ENCODE results near the gene SLC39A11.
"Not testable (repeated sequence)": the region's sequence is repeated elsewhere in the genome, so short reads cannot be mapped to it uniquely, and the experiment has no call there.

The SLC39A11 gene

DNA sequence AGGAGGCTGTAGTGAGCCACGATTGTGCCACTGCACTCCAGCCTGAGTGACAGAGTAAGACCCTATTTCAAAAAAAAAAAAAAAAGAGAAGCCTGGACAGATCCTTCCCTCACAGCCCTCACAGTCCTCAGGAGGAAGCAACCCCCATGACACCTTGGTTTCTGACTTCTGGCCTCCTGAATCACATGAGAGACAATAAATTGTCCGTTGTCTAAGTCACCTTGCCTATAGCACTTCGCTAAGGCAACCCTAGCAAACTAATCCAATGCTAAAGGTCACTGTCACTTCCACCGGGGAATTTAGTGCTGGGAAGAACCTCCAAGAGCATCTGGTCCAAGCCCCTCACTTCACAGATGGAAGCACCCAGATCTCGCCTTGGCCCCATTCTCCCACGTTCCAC is 18.9 kb upstream of the SLC39A11 start:
- in situ Hi-C loops (cut with HindIII; ENCODE audit: low sequenced_read_pairs) = loop anchor here (5.0 kb wide), 3 partner anchors 61 to 139 kb away; no protein-coding TSS in a partner anchor

DNA sequence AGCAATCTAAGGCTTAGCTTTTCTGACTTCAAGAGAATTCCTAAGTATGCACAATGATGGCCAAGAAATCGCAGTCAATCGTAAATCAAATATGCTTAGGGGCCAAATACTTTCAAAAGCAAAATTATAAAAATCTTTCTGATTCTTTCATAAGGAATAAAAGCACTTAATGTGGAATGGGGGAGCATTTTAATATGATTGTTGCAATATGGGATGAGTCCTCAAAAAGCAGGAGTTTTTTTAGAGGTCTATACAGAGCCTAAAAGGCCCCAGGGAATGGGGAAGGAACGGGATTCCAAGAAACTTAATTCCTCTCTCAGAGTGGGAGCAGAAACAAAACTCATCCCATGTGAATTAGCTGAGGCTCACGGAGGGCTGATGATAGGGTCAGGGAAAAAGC is 14.7 kb upstream of the SLC39A11 start:
- in situ Hi-C loops (cut with HindIII; ENCODE audit: low sequenced_read_pairs) = loop anchor here (10.0 kb wide), 1 partner anchor 292 kb away; no protein-coding TSS in a partner anchor

DNA sequence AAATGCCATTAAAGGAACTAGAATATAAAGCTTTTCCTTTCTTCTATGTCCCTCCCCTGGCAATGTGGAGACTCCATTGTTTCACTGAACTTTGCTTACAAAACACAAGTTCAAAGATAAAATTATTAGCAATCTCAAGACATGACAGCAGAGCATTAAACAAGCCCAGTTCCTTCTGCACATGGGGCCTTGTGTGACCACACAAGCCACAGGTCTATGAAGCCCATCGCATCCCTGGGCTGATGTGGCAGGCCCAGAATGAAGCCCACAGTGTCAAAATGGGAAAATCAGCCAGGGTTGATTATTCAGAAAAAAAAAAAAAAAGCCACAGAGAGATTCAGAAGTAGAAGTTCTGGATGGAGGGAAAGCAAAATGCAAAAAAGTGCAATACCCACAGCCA is 12.9 kb upstream of the SLC39A11 start:
- in situ Hi-C loops (cut with HindIII; ENCODE audit: low sequenced_read_pairs) = loop anchor here (10.0 kb wide), 1 partner anchor 291 kb away; no protein-coding TSS in a partner anchor

DNA sequence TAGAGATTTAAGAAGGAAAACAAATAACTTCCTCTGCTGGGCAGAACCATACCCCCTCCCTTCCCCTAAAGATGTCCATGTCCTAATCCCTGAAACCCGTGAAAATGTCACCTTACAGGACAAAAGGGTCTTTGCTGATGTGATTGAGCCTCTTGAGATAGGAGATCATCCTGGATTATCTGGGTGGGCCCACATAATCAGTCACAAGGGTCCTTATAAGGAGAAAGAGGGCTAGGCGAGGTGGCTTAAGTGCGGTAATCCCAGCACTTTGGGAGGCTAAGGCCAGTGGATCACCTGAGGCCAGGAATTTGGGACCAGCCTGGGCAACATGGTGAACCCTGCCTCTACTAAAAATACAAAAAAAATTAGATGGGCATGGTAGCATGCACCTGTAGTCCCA is 12.0 kb upstream of the SLC39A11 start:
- in situ Hi-C loops (cut with HindIII; ENCODE audit: low sequenced_read_pairs) = loop anchor here (10.0 kb wide), 1 partner anchor 290 kb away; no protein-coding TSS in a partner anchor

DNA sequence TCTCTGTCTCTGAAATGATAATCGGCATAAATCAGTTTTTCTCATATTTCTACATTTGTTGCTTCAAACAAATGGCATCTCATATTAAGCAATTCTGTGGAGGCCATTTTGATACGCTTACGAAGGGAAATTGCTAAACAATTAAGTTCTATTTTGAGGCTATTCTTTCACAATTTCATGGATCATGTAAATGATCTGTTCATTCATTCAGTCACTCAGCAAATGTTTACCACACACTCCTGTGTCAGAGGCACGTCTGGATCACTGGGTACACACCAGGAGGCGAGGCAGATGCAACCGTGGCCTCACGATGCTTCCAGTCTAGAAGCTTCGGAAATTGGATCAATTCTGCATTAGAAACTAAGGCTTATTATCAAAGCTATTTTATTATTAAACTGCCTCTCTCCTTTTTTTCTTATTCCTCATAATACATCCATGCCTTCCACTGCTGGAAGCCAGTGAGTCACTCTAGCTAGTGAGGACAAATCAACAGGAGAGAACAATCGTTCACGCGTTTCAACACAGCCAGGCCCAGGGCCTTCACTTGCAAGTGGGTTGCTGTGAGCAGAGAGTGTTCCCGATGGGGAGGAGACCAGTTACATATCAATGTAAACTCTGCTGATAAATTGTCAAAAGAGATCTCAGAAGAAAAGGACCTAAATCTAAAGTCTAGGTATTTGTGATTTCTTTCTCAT is 11.3 kb upstream of the SLC39A11 start:
- in situ Hi-C loops (cut with HindIII; ENCODE audit: low sequenced_read_pairs) = loop anchor here (10.0 kb wide), 1 partner anchor 289 kb away; no protein-coding TSS in a partner anchor

DNA sequence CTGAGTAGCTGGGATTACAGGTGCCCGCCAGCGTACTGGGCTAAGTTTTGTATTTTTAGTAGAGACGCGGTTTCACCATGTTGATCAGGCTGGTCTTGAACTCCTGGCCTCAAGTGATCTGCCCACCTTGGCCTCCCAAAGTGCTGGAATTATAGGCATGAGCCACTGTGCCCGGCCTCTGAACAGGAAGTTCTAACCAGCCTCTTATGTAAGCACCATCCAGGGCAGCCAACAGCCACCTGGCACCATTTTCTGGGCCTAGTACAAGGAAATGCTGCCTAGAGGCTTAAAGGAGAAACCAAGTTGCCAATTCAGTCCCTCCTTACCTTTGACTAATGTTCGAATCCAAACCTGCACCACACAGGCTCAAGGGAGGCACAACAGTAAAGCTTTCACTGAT is 8.5 kb upstream of the SLC39A11 start:
- in situ Hi-C loops (cut with HindIII; ENCODE audit: low sequenced_read_pairs) = loop anchor here (10.0 kb wide), 1 partner anchor 286 kb away; no protein-coding TSS in a partner anchor

DNA sequence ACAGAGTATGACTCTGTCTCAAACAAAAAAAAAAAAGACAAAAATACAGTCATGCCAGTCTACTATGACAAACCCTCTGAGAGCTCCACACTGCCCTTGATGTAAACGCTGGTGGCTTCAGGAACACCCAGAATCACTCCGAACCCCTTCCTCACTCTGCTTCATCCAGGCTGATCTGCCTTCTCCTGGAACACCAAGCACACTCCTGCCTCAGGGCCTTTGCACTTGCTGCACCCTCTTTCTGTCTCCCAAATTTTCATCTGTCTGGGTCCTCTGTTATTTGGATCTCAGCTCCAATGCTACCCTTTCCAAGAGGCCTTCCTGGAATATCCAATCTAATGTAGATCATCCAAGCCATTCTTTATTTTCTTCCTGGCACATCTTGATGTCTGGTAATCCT is 7.9 kb upstream of the SLC39A11 start:
- in situ Hi-C loops (cut with HindIII; ENCODE audit: low sequenced_read_pairs) = loop anchor here (10.0 kb wide), 1 partner anchor 286 kb away; no protein-coding TSS in a partner anchor

DNA sequence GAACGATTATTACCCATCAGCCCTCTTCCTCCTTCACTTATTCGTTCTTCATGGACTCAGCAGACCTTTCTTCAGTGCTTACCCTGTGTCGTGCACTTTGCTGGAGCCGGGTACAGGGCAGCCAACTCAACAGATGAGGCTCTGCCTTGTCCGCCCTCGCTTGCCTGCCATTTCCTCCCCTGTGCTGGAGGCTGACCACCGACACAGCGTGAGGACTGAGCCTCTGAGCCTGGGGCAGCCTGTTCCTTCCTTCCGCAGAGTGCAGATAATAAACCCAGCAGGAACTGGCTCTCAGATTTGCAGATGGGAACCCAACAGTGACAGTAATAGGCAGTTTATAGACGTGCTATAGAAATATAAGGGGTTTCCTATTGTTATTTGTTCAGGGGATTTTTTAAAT is 7.0 kb upstream of the SLC39A11 start:
- in situ Hi-C loops (cut with HindIII; ENCODE audit: low sequenced_read_pairs) = no loop called here

DNA sequence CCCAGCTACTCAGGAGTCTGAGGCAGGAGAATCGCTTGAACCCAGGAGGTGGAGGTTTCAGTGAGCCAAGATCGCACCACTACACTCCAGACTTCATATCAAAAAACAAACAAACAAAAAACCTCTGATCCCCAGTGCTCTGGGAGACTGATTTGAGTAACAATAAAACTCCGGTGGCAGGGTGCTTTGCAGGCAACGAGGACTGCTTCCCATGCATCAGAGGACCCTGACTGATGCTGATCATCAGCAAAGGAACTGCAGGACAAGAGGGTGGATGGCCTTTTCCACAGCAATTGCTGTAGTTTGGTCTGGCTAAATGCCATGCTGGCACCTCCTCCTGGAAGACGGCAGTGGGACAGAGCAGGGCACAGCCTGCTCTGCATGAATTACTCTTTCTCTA is 6.4 kb upstream of the SLC39A11 start:
- in situ Hi-C loops (cut with HindIII; ENCODE audit: low sequenced_read_pairs) = no loop called here

DNA sequence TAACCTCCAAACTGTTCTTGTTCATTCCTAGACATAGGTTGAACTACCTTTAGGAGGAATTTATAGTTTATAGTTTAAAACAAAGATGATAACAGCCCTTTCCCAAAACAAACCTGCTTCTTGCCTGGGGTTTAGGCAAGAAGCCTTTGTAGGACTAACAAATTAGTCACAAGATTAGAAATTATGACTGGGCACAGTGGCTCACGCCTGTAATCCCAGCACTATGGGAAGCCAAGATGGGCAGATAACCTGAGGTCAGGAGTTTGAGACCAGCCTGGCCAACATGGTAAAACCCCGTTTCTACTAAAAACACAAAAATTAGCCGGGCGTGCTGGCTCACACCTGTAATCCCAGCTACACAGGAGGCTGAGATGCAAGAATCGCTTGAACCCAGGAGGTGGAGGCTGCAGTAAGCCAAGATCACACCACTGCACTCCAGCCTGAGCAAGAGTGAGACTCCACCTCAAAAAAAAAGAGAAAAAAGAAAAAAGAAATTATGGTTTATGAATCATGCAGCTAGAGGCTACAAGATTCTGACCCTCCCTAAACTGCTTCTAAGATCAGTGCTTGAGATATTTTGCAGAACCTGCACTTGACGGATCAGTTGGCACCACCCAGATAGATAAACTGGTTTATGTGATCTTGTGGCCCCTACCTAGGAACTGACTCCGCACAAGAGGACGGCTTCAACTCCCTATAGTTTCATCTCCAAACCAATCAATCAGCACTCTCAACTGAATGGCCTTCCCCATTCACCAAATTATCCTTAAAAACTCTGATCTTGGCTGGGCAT is 5.7 kb upstream of the SLC39A11 start:
- in situ Hi-C loops (cut with HindIII; ENCODE audit: low sequenced_read_pairs) = not testable (repeated sequence)

DNA sequence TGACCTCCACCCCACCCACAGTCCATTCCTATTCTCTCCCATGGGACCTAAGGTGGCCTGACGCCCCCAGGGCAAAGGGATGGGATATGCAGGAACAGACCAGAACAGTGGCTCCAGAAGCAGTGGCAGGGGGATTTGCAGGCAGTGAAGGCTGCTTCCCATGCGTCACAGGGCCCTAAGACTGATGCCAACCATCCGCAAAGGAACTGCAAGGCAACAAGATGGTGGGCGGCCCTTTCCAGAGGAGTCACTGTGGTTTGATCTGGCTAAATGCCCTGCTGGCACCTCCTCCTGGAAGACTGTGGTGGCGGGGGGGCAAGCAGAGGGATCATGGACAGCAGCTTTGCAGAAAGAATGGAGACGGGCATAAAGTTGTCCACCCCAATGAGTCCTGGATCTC is 4.4 kb upstream of the SLC39A11 start:
- in situ Hi-C loops (cut with HindIII; ENCODE audit: low sequenced_read_pairs) = no loop called here

DNA sequence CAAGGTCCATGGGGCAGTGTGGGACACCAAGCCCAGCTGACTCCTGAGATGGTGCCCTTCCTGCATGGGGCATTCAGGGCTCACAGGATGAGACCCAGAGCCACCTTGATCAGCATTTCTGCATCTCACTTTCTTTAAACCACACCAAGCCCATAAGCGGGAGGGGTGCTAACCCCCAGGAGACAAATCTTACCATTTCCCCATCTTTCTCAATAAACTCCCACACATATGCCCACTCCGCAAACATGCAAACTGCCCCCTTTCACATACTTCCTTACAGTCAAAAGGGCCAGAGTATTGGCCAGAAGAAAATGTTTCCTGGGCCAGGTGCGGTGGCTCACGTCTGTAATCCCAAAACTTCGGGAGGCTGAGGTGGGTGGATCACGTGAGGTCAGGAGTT is 3.7 kb upstream of the SLC39A11 start:
- in situ Hi-C loops (cut with HindIII; ENCODE audit: low sequenced_read_pairs) = no loop called here

DNA sequence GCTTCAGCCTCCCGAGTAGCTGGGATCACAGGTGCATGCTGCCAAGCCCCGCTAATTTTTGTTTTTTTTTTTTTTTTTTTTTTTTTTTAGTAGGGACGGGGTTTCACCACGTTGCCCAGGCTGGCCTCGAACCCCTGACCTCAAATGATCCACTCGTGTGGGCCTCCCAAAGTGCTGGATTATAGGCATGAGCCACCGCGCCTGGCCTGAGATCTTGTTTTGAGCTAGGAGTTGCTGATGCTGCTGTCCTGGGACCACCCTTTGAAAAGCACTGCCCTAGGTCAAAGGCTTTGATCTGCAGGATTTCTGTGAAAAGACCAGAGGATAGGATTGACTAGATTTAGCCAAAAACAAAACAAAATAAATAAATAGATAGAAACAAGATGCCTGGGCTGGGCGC is 798 bp upstream of the SLC39A11 start:
- in situ Hi-C loops (cut with HindIII; ENCODE audit: low sequenced_read_pairs) = no loop called here

DNA sequence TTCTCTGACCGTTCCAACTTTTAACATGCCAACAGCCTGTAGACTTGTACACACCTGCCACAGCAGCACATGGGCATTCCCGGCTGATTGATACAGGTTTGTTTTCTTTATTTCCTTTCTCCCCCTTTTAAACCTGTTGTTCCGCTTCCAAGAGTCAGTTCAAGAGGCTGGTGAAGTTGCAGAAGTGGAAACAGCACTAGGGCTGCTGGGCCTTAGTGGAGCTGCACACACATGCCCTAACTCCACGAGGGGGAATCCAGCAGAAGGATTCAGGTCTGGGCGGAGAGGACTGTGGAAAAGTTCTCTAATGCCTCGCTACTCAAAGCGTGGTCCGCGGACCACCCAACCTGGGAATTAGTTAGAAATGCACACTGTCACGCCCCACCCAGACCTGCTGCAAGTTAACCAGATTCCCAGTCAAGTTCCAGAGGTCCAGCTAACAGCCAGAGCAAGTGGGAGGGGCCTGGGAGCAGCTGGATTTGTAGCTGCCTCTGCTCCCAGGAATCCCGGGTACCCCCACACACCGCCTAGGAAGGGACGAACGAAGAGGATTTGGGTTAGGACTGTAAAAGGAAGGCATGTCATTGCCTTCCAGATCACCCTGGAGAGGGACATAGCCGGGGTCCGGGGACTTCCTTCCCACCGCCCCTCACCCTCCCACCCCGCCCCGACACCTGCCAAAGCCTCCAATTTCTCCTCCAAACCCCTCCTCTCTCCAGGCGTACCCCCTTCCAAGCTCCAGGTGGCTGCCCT is 542 bp downstream of the SLC39A11 start:
- in situ Hi-C loops (cut with HindIII; ENCODE audit: low sequenced_read_pairs) = no loop called here

DNA sequence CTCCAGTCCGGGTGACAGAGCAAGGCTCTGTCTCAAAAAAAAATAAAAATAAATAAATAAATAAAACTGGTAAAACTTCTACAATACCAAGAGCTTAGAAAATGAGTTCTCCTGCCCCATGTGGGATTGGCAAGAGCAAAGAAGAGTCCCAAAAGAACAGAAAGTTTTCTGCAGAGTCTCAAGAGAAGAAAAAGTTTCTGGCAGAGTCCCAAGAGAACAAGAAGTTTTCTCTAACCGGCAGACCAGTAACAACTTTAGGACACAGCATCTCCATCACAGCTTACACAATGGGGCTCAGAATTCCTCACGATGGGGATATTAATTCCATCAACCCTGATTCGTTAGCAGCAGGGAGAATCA is 1.1 kb downstream of the SLC39A11 start:
- in situ Hi-C loops (cut with HindIII; ENCODE audit: low sequenced_read_pairs) = no loop called here

DNA sequence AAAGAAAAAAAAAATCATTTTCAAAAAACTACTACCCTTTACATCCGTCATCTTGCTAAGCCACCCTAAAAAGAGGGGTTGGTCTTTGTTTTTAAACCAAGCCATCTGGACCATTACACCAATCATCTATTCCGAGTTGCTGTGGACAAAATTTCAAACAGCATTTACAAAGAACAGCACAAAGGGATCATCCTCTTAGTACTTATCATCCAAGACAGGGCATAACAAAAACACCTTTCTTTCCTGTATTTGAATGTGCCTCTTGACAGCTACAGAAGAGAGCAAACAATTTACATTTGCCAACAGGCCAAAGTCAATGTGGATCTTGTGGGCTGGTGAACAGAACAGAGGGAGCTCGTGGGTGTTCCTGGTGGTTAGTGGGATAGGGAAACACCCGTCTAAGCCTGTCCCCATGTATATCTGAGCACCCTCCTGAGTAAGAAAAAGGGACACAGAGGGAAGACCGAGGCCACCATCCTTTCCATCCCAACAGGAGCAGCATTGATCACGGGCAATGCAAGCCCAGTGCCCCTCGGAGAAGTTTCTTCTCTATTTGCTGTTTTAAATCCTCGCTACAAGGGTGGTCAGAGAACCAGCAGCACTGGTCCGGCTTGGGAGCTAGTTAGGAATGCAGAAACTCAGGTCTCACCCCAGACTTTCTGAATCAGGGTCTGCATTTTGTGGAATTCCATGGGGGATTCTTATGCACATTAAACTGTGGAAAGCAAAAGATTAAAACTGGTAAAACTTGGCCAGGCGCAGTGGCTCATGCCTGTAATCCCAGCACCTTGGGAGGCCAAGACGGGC is 1.9 kb downstream of the SLC39A11 start:
- in situ Hi-C loops (cut with HindIII; ENCODE audit: low sequenced_read_pairs) = no loop called here

DNA sequence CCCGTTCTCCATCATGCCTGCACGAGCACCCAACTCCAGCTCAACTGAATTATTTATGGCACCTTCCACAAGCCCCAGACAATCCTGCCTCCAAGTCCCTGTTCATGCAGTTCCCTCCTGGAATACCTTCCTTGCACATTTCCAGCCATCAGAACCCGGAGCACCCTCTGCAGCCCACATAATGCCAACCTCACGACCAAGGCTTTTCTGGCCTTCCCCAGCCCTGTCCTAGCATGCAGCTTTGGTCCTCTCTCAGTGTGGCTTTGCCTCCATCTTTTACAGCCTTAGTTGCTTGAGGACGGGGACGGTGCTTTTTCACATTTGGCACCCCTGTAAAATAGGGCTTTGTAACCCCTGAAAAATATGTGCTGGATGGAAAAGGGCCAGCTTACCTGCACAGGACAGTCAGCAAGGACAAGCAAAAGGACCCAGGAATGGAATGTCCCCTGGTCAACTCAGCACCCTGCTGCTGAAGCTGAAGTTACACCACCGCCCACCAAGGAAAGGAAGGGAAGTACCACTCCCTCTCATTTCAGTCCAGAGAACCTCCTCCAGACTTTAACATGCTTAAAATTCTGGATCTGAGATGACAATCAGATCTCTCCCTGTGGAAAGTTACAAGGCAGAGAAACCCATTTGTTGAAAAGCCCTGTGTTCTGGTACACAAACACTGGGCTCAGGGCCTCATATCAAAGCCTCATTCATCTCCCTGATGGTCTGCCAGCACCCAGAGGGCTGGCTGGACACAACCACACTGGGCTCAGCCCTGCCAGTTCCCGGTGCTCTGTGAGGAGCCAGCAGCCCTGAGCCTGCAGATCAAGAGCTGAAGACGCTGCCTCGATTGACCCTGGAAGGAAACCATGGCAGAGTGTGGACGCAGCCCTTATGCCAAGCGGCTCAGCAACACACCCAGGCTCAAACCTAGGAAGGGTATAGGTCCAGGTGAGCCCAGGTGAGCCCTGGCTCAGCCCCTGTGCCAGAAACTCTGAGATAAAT is 2.9 kb downstream of the SLC39A11 start:
- in situ Hi-C loops (cut with HindIII; ENCODE audit: low sequenced_read_pairs) = no loop called here

DNA sequence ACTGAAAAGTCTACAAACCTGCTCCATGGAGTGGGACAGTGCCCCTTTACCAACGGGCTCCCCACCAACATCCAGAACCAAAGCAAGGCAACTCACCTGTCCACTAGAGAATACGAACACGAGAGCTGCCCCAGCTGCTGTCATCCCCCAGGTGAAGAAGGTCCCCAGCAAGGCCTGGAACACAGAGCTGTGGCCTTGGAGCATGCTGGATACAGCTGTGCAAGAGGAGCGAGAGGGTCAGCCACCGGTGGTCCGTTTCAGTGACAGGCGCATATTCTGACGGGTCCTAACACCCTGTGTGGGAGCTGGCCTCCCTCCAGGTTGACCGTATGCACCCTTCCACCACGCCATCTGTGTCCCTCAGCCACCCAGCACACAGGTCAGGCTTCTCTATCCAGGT is 3.9 kb downstream of the SLC39A11 start:
- in situ Hi-C loops (cut with HindIII; ENCODE audit: low sequenced_read_pairs) = no loop called here

DNA sequence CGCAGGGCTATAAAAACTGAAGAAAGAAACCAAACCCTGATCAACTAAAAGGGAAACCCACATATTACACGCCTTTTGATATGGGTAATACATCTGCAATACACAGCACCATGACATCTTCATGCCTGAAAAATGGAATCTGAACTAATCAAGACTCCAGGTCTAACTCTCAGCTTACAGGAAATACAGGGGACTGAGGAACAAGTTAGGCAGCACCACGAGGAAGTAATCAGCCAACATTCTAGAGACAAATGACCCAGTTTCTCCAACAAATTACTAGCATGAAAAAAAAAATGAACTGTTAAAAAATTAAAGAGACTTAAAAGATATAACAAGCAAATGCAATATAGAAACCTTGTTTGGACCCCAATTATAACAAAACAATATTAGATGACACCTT is 9.1 kb downstream of the SLC39A11 start:
- in situ Hi-C loops (cut with HindIII; ENCODE audit: low sequenced_read_pairs) = no loop called here
